Ishikawa (cell line): ENCODE data around the gene SEMA6D.

ENCODE experiments used
- CEBPB ChIP-seq: IDR thresholded peaks from 2 replicates; pipeline ENCODE4 v1.6.1; 2012
- CREB1 ChIP-seq: IDR thresholded peaks from 2 replicates; pipeline ENCODE4 v1.6.1; 2012; ENCODE audit warnings: low read depth
- EGR1 ChIP-seq: IDR thresholded peaks from 2 replicates; pipeline ENCODE4 v1.6.1; 2012
- EP300 ChIP-seq: IDR thresholded peaks from 2 replicates; pipeline ENCODE4 v1.6.1; 2012; ENCODE audit warnings: borderline replicate concordance
- FOXM1 ChIP-seq: IDR thresholded peaks from 2 replicates; pipeline ENCODE4 v1.6.1; 2012; ENCODE audit warnings: low read depth, borderline replicate concordance
- MAX ChIP-seq: IDR thresholded peaks from 2 replicates; pipeline ENCODE4 v1.6.1; 2012
- NFIC ChIP-seq: IDR thresholded peaks from 2 replicates; pipeline ENCODE4 v1.6.1; 2012
- RAD21 ChIP-seq: IDR thresholded peaks from 2 replicates; pipeline ENCODE4 v1.6.1; 2012; ENCODE audit warnings: low read depth
- REST ChIP-seq: IDR thresholded peaks from 2 replicates; pipeline ENCODE4 v1.6.1; 2012; ENCODE audit warnings: low read depth, mild to moderate bottlenecking
- TAF1 ChIP-seq: IDR thresholded peaks from 2 replicates; pipeline ENCODE4 v1.6.1; 2012; ENCODE audit warnings: low read depth, mild to moderate bottlenecking
- TCF12 ChIP-seq: IDR thresholded peaks from 2 replicates; pipeline ENCODE4 v1.6.1; 2012; ENCODE audit warnings: low read depth
- TEAD4 ChIP-seq: IDR thresholded peaks from 2 replicates; pipeline ENCODE4 v1.6.1; 2012
- USF1 ChIP-seq: IDR thresholded peaks from 2 replicates; pipeline ENCODE4 v1.6.1; 2012
- YY1 ChIP-seq: IDR thresholded peaks from 2 replicates; pipeline ENCODE4 v1.6.1; 2012; ENCODE audit warnings: low read depth
- ZBTB7A ChIP-seq: IDR thresholded peaks from 2 replicates; pipeline ENCODE4 v1.6.1; 2012; ENCODE audit warnings: low read depth

SEMA6D gene

GRCh38 chr15:47792231-47792630 is 74.9 kb downstream of the SEMA6D start:
- no peak for TF ChIP-seq REST

GRCh38 chr15:47794252-47794914 is 77.1 kb downstream of the SEMA6D start:
- no peak for TF ChIP-seq CREB1
- TF ChIP-seq NFIC, result no peak
- no peak for TF ChIP-seq TEAD4
- no peak for TF ChIP-seq TCF12
- no peak for TF ChIP-seq EP300
- no peak for TF ChIP-seq YY1
- TF ChIP-seq RAD21, result no peak

- TF ChIP-seq TCF12, result no peak
- no peak for TF ChIP-seq FOXM1
- TF ChIP-seq NFIC, result no peak
- no peak for TF ChIP-seq YY1
- no peak for TF ChIP-seq EGR1
- TF ChIP-seq ZBTB7A, result no peak
Measured at GRCh38 chr15:47795864-47796263, 78.6 kb downstream of the SEMA6D start.

GRCh38 chr15:47796339-47796738 is 79.0 kb downstream of the SEMA6D start:
- TF ChIP-seq CEBPB (no peak), USF1 (no peak), TCF12 (no peak), FOXM1 (no peak), ZBTB7A (no peak), YY1 (no peak), NFIC (no peak), TAF1 (no peak), MAX (no peak), EP300 (no peak), EGR1 (no peak), TEAD4 (no peak), RAD21 (no peak), REST (no peak), CREB1 (no peak)

GRCh38 chr15:47796830-47797229 is 79.5 kb downstream of the SEMA6D start:
- TF ChIP-seq TCF12 (no peak), EGR1 (no peak), FOXM1 (no peak), CREB1 (no peak), YY1 (no peak), REST (no peak), USF1 (no peak), MAX (no peak), TEAD4 (no peak), RAD21 (no peak), TAF1 (no peak), NFIC (no peak), EP300 (no peak)
